GOT3 (cell line): ENCODE data around the gene SNHG17.
"Not testable (repeated sequence)": the region's sequence is repeated elsewhere in the genome, so short reads cannot be mapped to it uniquely, and the experiment has no call there.

Experiments
- DNase-seq: peaks from one replicate; lab custom pipeline; 2025; ENCODE audit warnings: mixed read lengths; lab: John Stamatoyannopoulos, UW

The SNHG17 gene

GRCh38 chr20:38434770-38435554, at the start of gene SNHG17:
TSS of gene SNHG17 (minus strand) at chr20:38435328.
- DNase-seq, result peak; percentile 68

GRCh38 chr20:38479596-38479995, 44.5 kb upstream of the SNHG17 start:
- no peak for DNase-seq

GRCh38 chr20:38477747-38478146, 42.6 kb upstream of the SNHG17 start:
- DNase-seq, result no peak

- no peak for DNase-seq
These were observed 38.3 kb upstream of the SNHG17 start for GRCh38 chr20:38473367-38473795.

GRCh38 chr20:38472513-38473366, 37.6 kb upstream of the SNHG17 start, which contains the start of gene RALGAPB:
TSS of gene RALGAPB (plus strand) at chr20:38472843. CDS start at chr20:38488433, 15,590 bp downstream.
- DNase-seq, result peak; percentile 98

GRCh38 chr20:38471987-38472512, 36.9 kb upstream of the SNHG17 start:
- DNase-seq, result no peak

- no peak for DNase-seq
These were observed 36.1 kb upstream of the SNHG17 start for GRCh38 chr20:38471245-38471644.

- DNase-seq, result no peak
These were observed 31.9 kb upstream of the SNHG17 start for GRCh38 chr20:38466983-38467382.

GRCh38 chr20:38466171-38466570, 31.0 kb upstream of the SNHG17 start:
- no peak for DNase-seq

GRCh38 chr20:38461569-38461968, 26.4 kb upstream of the SNHG17 start:
- DNase-seq, result not testable (repeated sequence)

GRCh38 chr20:38461167-38461566, 26.0 kb upstream of the SNHG17 start:
- not testable (repeated sequence) for DNase-seq

GRCh38 chr20:38460631-38461030, 25.5 kb upstream of the SNHG17 start:
- DNase-seq, result not testable (repeated sequence)

- no peak for DNase-seq
These were observed 25.0 kb upstream of the SNHG17 start for GRCh38 chr20:38460040-38460623.

GRCh38 chr20:38458314-38458713, 23.2 kb upstream of the SNHG17 start:
- no peak for DNase-seq

- DNase-seq, result no peak
These were observed 19.7 kb upstream of the SNHG17 start for GRCh38 chr20:38454556-38455473.

GRCh38 chr20:38453941-38454340, 18.8 kb upstream of the SNHG17 start:
- DNase-seq, result no peak

GRCh38 chr20:38452880-38453624, 17.9 kb upstream of the SNHG17 start:
- no peak for DNase-seq

GRCh38 chr20:38450412-38450975, 15.4 kb upstream of the SNHG17 start:
- no peak for DNase-seq

GRCh38 chr20:38449046-38449445, 13.9 kb upstream of the SNHG17 start:
- DNase-seq, result no peak
